GM12878 (cell line): ENCODE data around the gene NUAK1. TPM values are rescaled to one million over a fixed set of nuclear protein-coding genes. Genes with fewer than 3 reads are reported as not detected.

Experiments
- ATAC-seq: fragments of 200-7000 bp; cut with Tn5 transposase; 3 replicates; pipeline ENCODE4 v1.9.1; 2020; ENCODE audit warnings: mild to moderate bottlenecking, moderate library complexity
- BruUV-seq: library from RNA; stranded (reverse); fragments of 400-500 nt; replicated peaks from 2 replicates; lab custom pipeline; 2021; lab: Mats Ljungman, UMichigan
- CTCF ChIA-PET: fragments of 300-600 bp; sonication (Branson Sonifier 250); formaldehyde crosslinking; extraction: SDS; loops from one replicate; lab custom pipeline; 2021; ENCODE audit warnings: inconsistent platforms; lab: Yijun Ruan, JAX
- POLR2A ChIA-PET: fragments of 350-600 bp; formaldehyde crosslinking; extraction: SDS; loops from one replicate; lab custom pipeline; 2021; ENCODE audit warnings: inconsistent platforms; lab: Charles Lee
- RAD21 ChIA-PET: fragments of 300-600 bp; sonication (Branson Sonifier 250); formaldehyde crosslinking; loops from one replicate; lab custom pipeline; 2023; ENCODE audit warnings: antibody characterized with exemption; ENCODE audit not compliant: unreplicated experiment; lab: Charles Lee
- SMC1A ChIA-PET: fragments of 300-600 bp; sonication (Branson Sonifier 250); formaldehyde crosslinking; loops from one replicate; lab custom pipeline; 2023; ENCODE audit not compliant: unreplicated experiment, uncharacterized antibody; lab: Charles Lee
- DNase-seq: peaks from one replicate; pipeline ENCODE4 v3.0.0-alpha.2; 2011; ENCODE audit warnings: low read depth, low spot score
- FAIRE-seq: peaks from 3 replicates; lab custom pipeline; 2011; peaks lifted over from hg19 to GRCh38; lab: Jason Lieb, UNC
- H2AFZ ChIP-seq: 2 replicates; pipeline ENCODE4 v1.6.0; 2011; ENCODE audit warnings: low read depth, low read length, control low read depth; ENCODE audit not compliant: control insufficient read depth
- H3K27ac ChIP-seq: 2 replicates; pipeline ENCODE4 v1.5.1; 2011; ENCODE audit warnings: control low read depth; ENCODE audit not compliant: control insufficient read depth, insufficient read depth
- H3K27me3 ChIP-seq, 2 experiments: replicated peaks in 1 of 2; 2 replicates each; pipeline versions ENCODE4 v1.6.0 to v1.6.1; 2011; ENCODE audit warnings: low read length in 1 of 2; ENCODE audit not compliant: control insufficient read depth in 2 of 2, insufficient read depth in 2 of 2
- H3K36me3 ChIP-seq, 2 experiments: 2 replicates each; pipeline ENCODE4 v1.5.1; 2011; ENCODE audit warnings: low read length in 1 of 2; ENCODE audit not compliant: control insufficient read depth in 2 of 2, insufficient read depth in 2 of 2
- H3K4me1 ChIP-seq: 2 replicates; pipeline ENCODE4 v1.6.1; 2011; ENCODE audit warnings: mild to moderate bottlenecking, low read length, moderate library complexity, mixed read lengths; ENCODE audit not compliant: control insufficient read depth, insufficient read depth
- H3K4me2 ChIP-seq: 2 replicates; pipeline ENCODE4 v1.6.0; 2011; ENCODE audit warnings: control low read depth; ENCODE audit not compliant: control insufficient read depth, insufficient read depth
- H3K4me3 ChIP-seq: fragments of 200-600 bp; sonication (generic); 2 replicates; pipeline ENCODE4 v1.5.1; 2016
- H3K79me2 ChIP-seq: 2 replicates; pipeline ENCODE4 v1.6.0; 2011; ENCODE audit warnings: low read length; ENCODE audit not compliant: control insufficient read depth, insufficient read depth
- H3K9ac ChIP-seq: 2 replicates; pipeline ENCODE4 v1.8.0; 2011; ENCODE audit warnings: low read length, control low read depth, mixed read lengths; ENCODE audit not compliant: control insufficient read depth, insufficient read depth
- H3K9me3 ChIP-seq: replicated peaks from 3 replicates; pipeline ENCODE4 v1.5.1; 2011; ENCODE audit warnings: mild to moderate bottlenecking, low read length; ENCODE audit not compliant: control insufficient read depth, insufficient read depth
- H4K20me1 ChIP-seq: 2 replicates; pipeline ENCODE4 v1.6.0; 2011; ENCODE audit not compliant: control insufficient read depth, insufficient read depth
- CHD4 ChIP-seq: fragments of 200-600 bp; sonication (generic); IDR thresholded peaks from 2 replicates; pipeline ENCODE4 v1.6.1; 2016; ENCODE audit warnings: mild to moderate bottlenecking
- GABPA ChIP-seq: IDR thresholded peaks from 2 replicates; pipeline ENCODE4 v1.6.1; 2014; ENCODE audit warnings: antibody characterized with exemption, low read depth, mild to moderate bottlenecking, inconsistent platforms
- IKZF2 ChIP-seq, 2 experiments: fragments of 450-650 bp; IDR thresholded peaks; 2 replicates each; pipeline ENCODE4 v1.6.1; 2017; ENCODE audit warnings: mild to moderate bottlenecking in 2 of 2, moderate library complexity in 2 of 2
- NBN ChIP-seq: fragments of 450-650 bp; IDR thresholded peaks from 2 replicates; pipeline ENCODE4 v1.6.1; 2016
- NFXL1 ChIP-seq: fragments of 450-650 bp; IDR thresholded peaks from 2 replicates; pipeline ENCODE4 v1.6.1; 2017; ENCODE audit warnings: antibody characterized with exemption, mild to moderate bottlenecking, borderline replicate concordance
- NR2C2 ChIP-seq: IDR thresholded peaks from 2 replicates; pipeline ENCODE4 v1.6.1; 2011; ENCODE audit warnings: borderline replicate concordance, low read depth; ENCODE audit not compliant: control insufficient read depth, insufficient read length
- NRF1 ChIP-seq: conservative IDR thresholded peaks from 2 replicates; pipeline ENCODE4 v1.6.1; 2011; ENCODE audit warnings: mild to moderate bottlenecking, low read depth, low read length, improper control_type of control experiment
- PBX3 ChIP-seq: IDR thresholded peaks from 2 replicates; pipeline ENCODE4 v1.6.1; 2011; ENCODE audit warnings: mild to moderate bottlenecking, low read depth, low read length, moderate library complexity; ENCODE audit not compliant: insufficient replicate concordance
- SPI1 ChIP-seq: IDR thresholded peaks from 2 replicates; pipeline ENCODE4 v1.6.1; 2011; ENCODE audit warnings: low read depth, mild to moderate bottlenecking, low read length, moderate library complexity, borderline replicate concordance; ENCODE audit not compliant: insufficient read depth
- USF2 ChIP-seq: IDR thresholded peaks from 2 replicates; pipeline ENCODE4 v1.6.1; 2011; ENCODE audit warnings: low read depth, low read length, improper control_type of control experiment, borderline replicate concordance
- WRNIP1 ChIP-seq: IDR thresholded peaks from 2 replicates; pipeline ENCODE4 v1.6.1; 2011; ENCODE audit warnings: low read depth, low read length, improper control_type of control experiment, borderline replicate concordance
- ZBTB11 ChIP-seq: fragments of 450-650 bp; formaldehyde crosslinking; IDR thresholded peaks from 2 replicates; pipeline ENCODE4 v1.5.0; 2022; ENCODE audit warnings: mild to moderate bottlenecking, missing genetic modification characterization
- ZNF207 ChIP-seq: fragments of 450-650 bp; IDR thresholded peaks from 2 replicates; pipeline ENCODE4 v1.6.1; 2014; ENCODE audit warnings: antibody characterized with exemption, mild to moderate bottlenecking, borderline replicate concordance
- ZNF217 ChIP-seq: fragments of 450-650 bp; IDR thresholded peaks from 2 replicates; pipeline ENCODE4 v1.6.1; 2017; ENCODE audit warnings: antibody characterized with exemption, mild to moderate bottlenecking
- ZNF687 ChIP-seq: fragments of 450-650 bp; IDR thresholded peaks from 2 replicates; pipeline ENCODE4 v1.6.1; 2017; ENCODE audit warnings: mild to moderate bottlenecking, moderate library complexity
- WGBS: methylation state at CpG from one replicate; pipeline ENCODE4 v1.1.6; 2016; ENCODE audit warnings: low lambda C conversion rate; ENCODE audit not compliant: insufficient replicate concordance, insufficient coverage; ENCODE audit errors: missing lambda C conversion rate; 5-methylcytosine and 5-hydroxymethylcytosine counted together
- in situ Hi-C: fragments of 300-500 bp; cut with MboI; formaldehyde crosslinking; loops from 9 replicates; pipeline ENCODE4 v1.14.3; 2018; ENCODE audit warnings: mixed read lengths
- intact Hi-C: fragments of 100-400 bp; cut with micrococcal nuclease; formaldehyde crosslinking; loops from one replicate; pipeline ENCODE4 v1.14.2; 2022; ENCODE audit not compliant: unreplicated experiment
- polyA plus RNA-seq, 11 experiments: library from polyadenylated mRNA; depleted of rRNA in 4 of 11; unstranded in 6 of 11; stranded (reverse) in 5 of 11; fragments of >200 nt; fragmentation: Nextera tagmentation in 4 of 11; fragmentation: Illumina TruSeq in 1 of 11; extraction: Ambion mirVana in 4 of 11; extraction: Trizol in 1 of 11; gene quantifications; 1 replicate in 1 of 11; 2 replicates in 10 of 11; pipeline versions ENCODE4 v1.2.1 to v1.2.3, GENCODE V29; 2011 to 2016; ENCODE audit warnings: inconsistent platforms in 2 of 11, missing spikeins in 2 of 11, low read depth in 1 of 11
- total RNA-seq, 4 experiments: library from RNA; depleted of rRNA in 3 of 4; stranded (reverse); fragments of >200 nt in 3 of 4; fragmentation: Illumina TruSeq in 1 of 4; extraction: Trizol in 1 of 4; gene quantifications; 2 replicates each; pipeline versions ENCODE4 v1.2.1 to v1.2.3, GENCODE V29; 2013 to 2021

The NUAK1 gene
- total and polyA plus RNA-seq, 10 of the 15 experiments (the other 5 are each of a cell fraction or from before 2014, with no cell fraction given) = 0.03 to 0.42 (median 0.08) TPM; not detected in 2

GRCh38 chr12:106161491-106161890 lies 22.7 kb upstream of the NUAK1 start:
- intact Hi-C loops = no loop called here
- ChIA-PET RAD21 (no interaction called here), CTCF (interaction anchor here (0.6 to 2.8 kb wide), 2 partner anchors 12 to 175 kb away, joined by 3 to 11 read pairs; no protein-coding TSS in a partner anchor), SMC1A (no interaction called here), POLR2A (no interaction called here)
- ATAC-seq (no peak), DNase-seq (no peak), FAIRE-seq (no peak)
- no peaks in the 10 kb centered on the region for H4K20me1 ChIP-seq
- no peaks in the 10 kb centered on the region for H3K9me3 ChIP-seq
- no peaks in the 10 kb centered on the region for H3K27me3 ChIP-seq
- H3K9ac ChIP-seq = no peak overlapping the region
- TF ChIP-seq NBN (no peak), CHD4 (no peak), IKZF2 (IDR thresholded peaks at IDR 0.05) (no peak), USF2 (no peak), PBX3 (no peak), GABPA (no peak), NFXL1 (no peak), SPI1 (no peak), ZNF207 (no peak), NRF1 (no peak), ZNF217 (no peak), WRNIP1 (no peak), ZNF687 (no peak), NR2C2 (no peak), ZBTB11 (CRISPR knock-in tag) (no peak)
- no peak overlapping the region for H3K4me2 ChIP-seq
- in situ Hi-C loops = no loop called here
- no peak overlapping the region for H3K27ac ChIP-seq
- no peaks in the 10 kb centered on the region for H3K4me1 ChIP-seq
- 41% methylated on average over 2 of the region's 2 CpGs for WGBS
- no peak overlapping the region for H3K4me3 ChIP-seq
- no peaks in the 10 kb centered on the region for H3K36me3 ChIP-seq
- no peak overlapping the region for H2AFZ ChIP-seq
- no TSS peak for BruUV-seq
- H3K79me2 ChIP-seq = no peaks in the 10 kb centered on the region
